ENCODE results near the gene CST6.

CST6 gene

GRCh38 chr11:66014804-66015453 is 3.1 kb downstream of the CST6 start:
- H3K36me3 ChIP-seq (replicated peaks; ENCODE audit: low read depth, low read length): no peaks in the 10 kb centered on the region
- H3K4me2 ChIP-seq (ENCODE audit: low read length): no peak overlapping the region
- no peaks in the 10 kb centered on the region for H4K20me1 ChIP-seq (ENCODE audit: insufficient read depth, low read length)
- no peaks in the 10 kb centered on the region for H3K79me2 ChIP-seq (ENCODE audit: low read length)
- H2AFZ ChIP-seq (ENCODE audit: low read depth, low read length): peak overlapping the region; percentile 30; the same call in 1 of the 2 replicates
- no peaks in the 10 kb centered on the region for H3K4me1 ChIP-seq (ENCODE audit: low read length)
- no peak overlapping the region for H3K4me3 ChIP-seq (ENCODE audit: low read length)
- no peaks in the 10 kb centered on the region for H3K9me3 ChIP-seq (ENCODE audit: insufficient read depth, low read length)
- no peak overlapping the region for H3K9ac ChIP-seq (ENCODE audit: low read length)
- no peak for TF ChIP-seq CTCF (IDR thresholded peaks at IDR 0.05; ENCODE audit: low read depth, low read length)
- no peak for TF ChIP-seq EZH2phosphoT487 (IDR thresholded peaks at IDR 0.05; ENCODE audit: low read depth)
- no peak overlapping the region for H3K27ac ChIP-seq (ENCODE audit: low read length)
- H3K27me3 ChIP-seq (ENCODE audit: low read depth, low read length): no peaks in the 10 kb centered on the region

GRCh38 chr11:66015454-66015881 is 3.7 kb downstream of the CST6 start:
- Histone ChIP-seq H3K36me3 (replicated peaks; ENCODE audit: low read depth, low read length) (no peaks in the 10 kb centered on the region), H2AFZ (ENCODE audit: low read depth, low read length) (peak overlapping the region; percentile 30; the same call in 1 of the 2 replicates), H3K4me3 (ENCODE audit: low read length) (no peak overlapping the region), H3K27ac (ENCODE audit: low read length) (no peak overlapping the region), H3K9ac (ENCODE audit: low read length) (no peak overlapping the region), H3K4me2 (ENCODE audit: low read length) (no peak overlapping the region), H3K4me1 (ENCODE audit: low read length) (no peaks in the 10 kb centered on the region), H3K9me3 (ENCODE audit: insufficient read depth, low read length) (no peaks in the 10 kb centered on the region), H4K20me1 (ENCODE audit: insufficient read depth, low read length) (no peaks in the 10 kb centered on the region), H3K79me2 (ENCODE audit: low read length) (no peaks in the 10 kb centered on the region), H3K27me3 (ENCODE audit: low read depth, low read length) (no peaks in the 10 kb centered on the region)
- TF ChIP-seq EZH2phosphoT487 (IDR thresholded peaks at IDR 0.05; ENCODE audit: low read depth): no peak
- no peak for TF ChIP-seq CTCF (IDR thresholded peaks at IDR 0.05; ENCODE audit: low read depth, low read length)

- H3K27me3 ChIP-seq (ENCODE audit: low read depth, low read length): no peaks in the 10 kb centered on the region
- no peaks in the 10 kb centered on the region for H3K9me3 ChIP-seq (ENCODE audit: insufficient read depth, low read length)
- H3K27ac ChIP-seq (ENCODE audit: low read length): no peak overlapping the region
- no peak overlapping the region for H3K4me3 ChIP-seq (ENCODE audit: low read length)
- no peak overlapping the region for H3K9ac ChIP-seq (ENCODE audit: low read length)
- H2AFZ ChIP-seq (ENCODE audit: low read depth, low read length): no peak overlapping the region
- H3K79me2 ChIP-seq (ENCODE audit: low read length): no peaks in the 10 kb centered on the region
- H3K4me2 ChIP-seq (ENCODE audit: low read length): no peak overlapping the region
- H3K4me1 ChIP-seq (ENCODE audit: low read length): no peaks in the 10 kb centered on the region
- TF ChIP-seq EZH2phosphoT487 (IDR thresholded peaks at IDR 0.05; ENCODE audit: low read depth): no peak
- no peak for TF ChIP-seq CTCF (IDR thresholded peaks at IDR 0.05; ENCODE audit: low read depth, low read length)
- no peaks in the 10 kb centered on the region for H4K20me1 ChIP-seq (ENCODE audit: insufficient read depth, low read length)
- no peaks in the 10 kb centered on the region for H3K36me3 ChIP-seq (replicated peaks; ENCODE audit: low read depth, low read length)
Measured at GRCh38 chr11:66015936-66016792, 4.4 kb downstream of the CST6 start.

GRCh38 chr11:66016793-66017177 is 5.0 kb downstream of the CST6 start:
- no peaks in the 10 kb centered on the region for H3K27me3 ChIP-seq (ENCODE audit: low read depth, low read length)
- no peak overlapping the region for H2AFZ ChIP-seq (ENCODE audit: low read depth, low read length)
- no peak for TF ChIP-seq CTCF (IDR thresholded peaks at IDR 0.05; ENCODE audit: low read depth, low read length)
- TF ChIP-seq EZH2phosphoT487 (IDR thresholded peaks at IDR 0.05; ENCODE audit: low read depth): no peak
- no peak overlapping the region for H3K9ac ChIP-seq (ENCODE audit: low read length)
- H3K27ac ChIP-seq (ENCODE audit: low read length): no peak overlapping the region
- no peaks in the 10 kb centered on the region for H3K79me2 ChIP-seq (ENCODE audit: low read length)
- no peak overlapping the region for H3K4me2 ChIP-seq (ENCODE audit: low read length)
- H3K36me3 ChIP-seq (replicated peaks; ENCODE audit: low read depth, low read length): no peaks in the 10 kb centered on the region
- H3K4me3 ChIP-seq (ENCODE audit: low read length): no peak overlapping the region
- no peaks in the 10 kb centered on the region for H4K20me1 ChIP-seq (ENCODE audit: insufficient read depth, low read length)
- no peaks in the 10 kb centered on the region for H3K9me3 ChIP-seq (ENCODE audit: insufficient read depth, low read length)
- H3K4me1 ChIP-seq (ENCODE audit: low read length): no peaks in the 10 kb centered on the region

All from OCI-LY3 (cell line).